ENCODE measurements around the gene HCN2. TPM values are rescaled to one million over a fixed set of nuclear protein-coding genes. Genes with fewer than 3 reads are reported as not detected.

The HCN2 gene
- total RNA-seq, 2 donors from 2014 or later, result 0.17 to 0.40 TPM

DNA sequence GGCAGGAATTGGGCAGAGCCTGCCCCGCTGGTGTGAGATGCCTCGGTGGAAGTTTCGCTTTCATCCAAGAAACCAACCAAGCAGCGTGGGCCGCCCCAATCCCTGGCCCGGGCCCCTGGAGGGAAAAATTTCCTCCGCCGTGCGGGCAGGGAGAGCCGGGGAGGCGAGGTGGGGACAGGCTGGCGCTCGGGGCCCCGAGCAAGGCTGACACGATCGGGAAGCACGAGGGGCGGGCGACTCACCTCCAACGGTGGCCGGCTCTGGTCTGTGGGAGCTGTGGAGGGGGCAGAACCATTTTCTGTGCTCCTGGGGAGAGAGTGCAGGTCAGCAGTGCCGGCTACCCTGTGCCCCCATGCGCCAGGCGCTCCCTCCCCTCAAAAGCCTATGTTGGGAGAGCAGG, 62.3 kb downstream of the HCN2 start:
- Histone ChIP-seq H3K27me3 (no peaks in the 10 kb centered on the region), H3K27ac (no peak overlapping the region), H3K36me3 (peaks cover 13% of the 10 kb centered on the region), H3K9ac (ENCODE audit: low read depth in 2 of 2, low read length in 2 of 2) (no peak overlapping the region), H3K4me1 (no peaks in the 10 kb centered on the region), H3K4me3 (no peak overlapping the region), H3K9me3 (no peaks in the 10 kb centered on the region)
- DNase-seq, result no peak
- intact Hi-C loops (cut with DNase I), result no loop called here
- TF ChIP-seq, protein P1, sequence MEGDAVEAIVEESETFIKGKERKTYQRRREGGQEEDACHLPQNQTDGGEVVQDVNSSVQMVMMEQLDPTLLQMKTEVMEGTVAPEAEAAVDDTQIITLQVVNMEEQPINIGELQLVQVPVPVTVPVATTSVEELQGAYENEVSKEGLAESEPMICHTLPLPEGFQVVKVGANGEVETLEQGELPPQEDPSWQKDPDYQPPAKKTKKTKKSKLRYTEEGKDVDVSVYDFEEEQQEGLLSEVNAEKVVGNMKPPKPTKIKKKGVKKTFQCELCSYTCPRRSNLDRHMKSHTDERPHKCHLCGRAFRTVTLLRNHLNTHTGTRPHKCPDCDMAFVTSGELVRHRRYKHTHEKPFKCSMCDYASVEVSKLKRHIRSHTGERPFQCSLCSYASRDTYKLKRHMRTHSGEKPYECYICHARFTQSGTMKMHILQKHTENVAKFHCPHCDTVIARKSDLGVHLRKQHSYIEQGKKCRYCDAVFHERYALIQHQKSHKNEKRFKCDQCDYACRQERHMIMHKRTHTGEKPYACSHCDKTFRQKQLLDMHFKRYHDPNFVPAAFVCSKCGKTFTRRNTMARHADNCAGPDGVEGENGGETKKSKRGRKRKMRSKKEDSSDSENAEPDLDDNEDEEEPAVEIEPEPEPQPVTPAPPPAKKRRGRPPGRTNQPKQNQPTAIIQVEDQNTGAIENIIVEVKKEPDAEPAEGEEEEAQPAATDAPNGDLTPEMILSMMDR (IDR thresholded peaks at IDR 0.05), result no peak

DNA sequence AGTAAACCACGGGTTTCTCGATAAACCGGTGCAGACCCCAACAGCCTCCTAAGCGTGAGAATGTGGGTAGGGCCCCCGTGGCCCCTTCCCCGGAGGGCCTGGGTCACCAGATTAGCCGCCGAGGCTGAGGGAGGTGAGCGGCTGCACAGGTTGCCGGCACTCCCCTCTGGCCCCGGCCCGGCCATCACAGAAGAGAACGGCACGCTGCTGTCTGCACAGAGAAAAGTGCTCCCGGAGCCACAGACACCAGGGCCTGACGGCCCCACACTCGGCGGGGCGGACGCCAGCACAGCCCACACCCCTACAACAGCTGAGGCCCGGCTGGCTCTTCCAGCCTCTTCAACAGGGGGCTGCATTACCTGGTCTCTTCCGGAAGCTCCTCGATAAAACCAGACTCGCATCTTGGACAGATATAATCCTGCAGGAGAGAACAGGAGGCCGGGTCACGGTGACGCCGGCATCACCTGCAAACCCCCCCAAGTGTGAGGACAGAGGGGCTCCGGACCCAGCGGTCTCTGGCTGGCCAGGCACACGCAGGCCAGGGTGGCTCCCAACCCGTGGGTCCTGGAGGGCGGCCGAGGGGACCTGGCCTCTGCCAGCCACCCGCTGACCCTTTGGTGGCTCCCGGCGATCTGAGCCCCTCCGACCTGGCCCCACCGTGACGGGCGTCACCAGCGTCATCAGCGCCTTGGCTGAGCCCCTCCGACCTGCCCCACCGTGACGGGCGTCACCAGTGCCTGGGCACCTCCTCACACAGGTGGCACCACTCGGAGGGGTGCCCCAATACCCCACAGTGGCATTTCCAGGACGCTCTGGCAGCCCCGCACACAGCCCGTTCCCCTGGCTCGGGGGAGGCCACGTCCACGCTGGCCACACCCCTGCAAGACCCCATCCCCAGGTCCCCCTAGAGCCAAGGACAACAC, 63.0 kb downstream of the HCN2 start:
- Histone ChIP-seq H3K27ac (no peak overlapping the region), H3K36me3 (peaks cover 6% of the 10 kb centered on the region), H3K4me1 (no peaks in the 10 kb centered on the region), H3K27me3 (no peaks in the 10 kb centered on the region), H3K9ac (ENCODE audit: low read depth in 2 of 2, low read length in 2 of 2) (no peak overlapping the region), H3K9me3 (no peaks in the 10 kb centered on the region), H3K4me3 (no peak overlapping the region)
- intact Hi-C loops (cut with DNase I), result no loop called here
- TF ChIP-seq, protein P1 (IDR thresholded peaks at IDR 0.05), result no peak
- no peak for DNase-seq

DNA sequence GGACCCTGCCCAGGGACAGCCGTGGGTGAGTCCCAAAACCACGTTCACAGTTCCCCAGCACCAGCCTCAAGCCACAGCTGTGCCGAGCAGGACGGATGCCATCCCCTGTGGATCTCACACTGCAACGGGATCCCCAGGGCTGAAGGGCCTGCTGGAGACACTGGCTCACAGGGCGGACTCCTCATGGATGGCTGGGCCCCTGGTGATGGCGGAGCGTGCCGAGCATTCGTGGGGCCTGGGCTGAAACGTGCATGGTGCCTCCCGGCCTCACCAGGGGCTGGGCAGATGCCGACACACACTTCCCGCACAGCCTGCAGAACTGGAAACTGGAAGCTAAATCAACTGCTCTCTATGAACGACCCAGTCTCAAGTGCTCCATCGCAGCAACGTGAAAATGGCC, 63.7 kb downstream of the HCN2 start:
- intact Hi-C loops (cut with DNase I), result no loop called here
- TF ChIP-seq, protein P1 (IDR thresholded peaks at IDR 0.05), result no peak
- no peak for DNase-seq
- Histone ChIP-seq H3K9me3 (no peaks in the 10 kb centered on the region), H3K27me3 (no peaks in the 10 kb centered on the region), H3K36me3 (peaks cover 7% of the 10 kb centered on the region), H3K9ac (ENCODE audit: low read depth in 2 of 2, low read length in 2 of 2) (no peak overlapping the region), H3K27ac (no peak overlapping the region), H3K4me3 (no peak overlapping the region), H3K4me1 (peaks cover under 1% of the 10 kb centered on the region)

DNA sequence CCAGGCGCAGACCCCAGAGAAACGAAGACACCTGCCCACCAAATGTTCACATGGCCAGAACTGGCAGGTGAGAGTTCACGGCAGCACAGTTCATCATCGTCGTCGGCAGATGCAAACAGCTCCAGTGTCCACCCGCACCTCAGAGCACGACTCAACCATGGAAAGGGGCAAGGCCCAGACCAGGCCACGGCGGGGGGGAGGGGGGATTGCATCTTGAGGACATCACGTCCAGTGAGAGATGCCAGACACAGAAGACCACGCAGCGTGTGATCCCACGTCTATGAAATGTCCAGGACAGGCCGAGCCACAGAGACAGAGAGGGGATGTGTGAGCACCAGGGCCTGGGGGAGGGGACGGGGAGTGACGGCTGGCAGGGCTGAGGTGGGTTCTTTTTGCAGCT, 66.0 kb downstream of the HCN2 start:
- no peak overlapping the region for H3K4me3 ChIP-seq
- H3K27ac ChIP-seq, result no peak overlapping the region
- no peaks in the 10 kb centered on the region for H3K9me3 ChIP-seq
- no peak for DNase-seq
- no peak overlapping the region for H3K9ac ChIP-seq (ENCODE audit: low read depth in 2 of 2, low read length in 2 of 2)
- TF ChIP-seq, protein P1 (IDR thresholded peaks at IDR 0.05), result no peak
- intact Hi-C loops (cut with DNase I), result no loop called here
- H3K27me3 ChIP-seq, result no peaks in the 10 kb centered on the region
- peaks cover 23% of the 10 kb centered on the region for H3K4me1 ChIP-seq
- H3K36me3 ChIP-seq, result peaks cover 10% of the 10 kb centered on the region

DNA sequence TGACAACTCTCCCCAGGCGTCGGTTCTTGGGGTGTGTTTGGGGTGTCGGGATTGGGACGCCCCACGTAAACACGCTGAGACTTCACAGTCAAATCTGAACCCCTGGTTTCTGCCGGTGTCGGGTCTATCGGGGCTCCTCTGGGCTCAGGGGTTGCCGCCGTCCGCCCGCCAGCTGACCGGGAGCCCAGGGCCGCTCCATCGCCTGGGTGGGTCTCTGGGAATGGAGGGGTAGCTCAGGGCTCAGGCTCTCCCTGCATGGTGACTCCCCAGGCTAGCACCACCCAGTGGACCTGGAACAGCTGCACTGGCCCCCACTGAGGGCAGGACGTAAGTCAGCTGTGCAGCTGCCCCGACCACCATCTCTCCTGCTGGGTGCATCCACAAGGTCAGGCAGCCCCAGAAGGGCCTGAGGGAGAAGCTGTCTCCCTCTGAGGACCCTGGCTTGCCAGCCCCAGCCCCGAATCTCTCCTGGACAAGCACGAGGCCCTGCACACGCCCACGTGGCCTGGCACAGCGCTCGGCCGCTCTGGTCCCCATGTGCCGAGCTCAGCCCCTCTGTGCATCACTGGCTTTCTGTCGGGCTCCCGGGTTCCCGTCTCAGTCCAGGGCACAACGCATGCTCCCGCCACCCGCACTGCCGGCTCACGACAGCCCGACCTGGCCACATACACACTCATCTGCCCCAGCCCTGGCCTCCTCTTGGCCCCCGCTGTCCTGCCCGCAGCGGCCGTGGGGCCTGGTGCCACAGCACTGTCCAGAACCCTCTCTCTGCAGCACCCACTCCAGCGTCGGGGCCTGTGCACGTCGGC, 67.3 kb downstream of the HCN2 start:
- H3K4me3 ChIP-seq, result no peak overlapping the region

More for the DNA sequence above, 67.3 kb downstream of the HCN2 start:
- Histone ChIP-seq H3K9me3 (no peaks in the 10 kb centered on the region), H3K27me3 (no peaks in the 10 kb centered on the region), H3K27ac (no peak overlapping the region), H3K9ac (ENCODE audit: low read depth in 2 of 2, low read length in 2 of 2) (no peak overlapping the region), H3K4me1 (peaks cover 28% of the 10 kb centered on the region), H3K36me3 (peaks cover 10% of the 10 kb centered on the region)
- TF ChIP-seq, protein P1 (IDR thresholded peaks at IDR 0.05), result no peak
- DNase-seq, result no peak
- intact Hi-C loops (cut with DNase I), result no loop called here

Data from colonic mucosa (tissue), 4 donors.